NCI-H510A (cell line): ENCODE measurements around the gene NFE2L3.
"Not testable (repeated sequence)": the region's sequence is repeated elsewhere in the genome, so short reads cannot be mapped to it uniquely, and the experiment has no call there.

Experiments
- DNase-seq: peaks from one replicate; lab custom pipeline; 2025; lab: John Stamatoyannopoulos, UW

The NFE2L3 gene

DNA sequence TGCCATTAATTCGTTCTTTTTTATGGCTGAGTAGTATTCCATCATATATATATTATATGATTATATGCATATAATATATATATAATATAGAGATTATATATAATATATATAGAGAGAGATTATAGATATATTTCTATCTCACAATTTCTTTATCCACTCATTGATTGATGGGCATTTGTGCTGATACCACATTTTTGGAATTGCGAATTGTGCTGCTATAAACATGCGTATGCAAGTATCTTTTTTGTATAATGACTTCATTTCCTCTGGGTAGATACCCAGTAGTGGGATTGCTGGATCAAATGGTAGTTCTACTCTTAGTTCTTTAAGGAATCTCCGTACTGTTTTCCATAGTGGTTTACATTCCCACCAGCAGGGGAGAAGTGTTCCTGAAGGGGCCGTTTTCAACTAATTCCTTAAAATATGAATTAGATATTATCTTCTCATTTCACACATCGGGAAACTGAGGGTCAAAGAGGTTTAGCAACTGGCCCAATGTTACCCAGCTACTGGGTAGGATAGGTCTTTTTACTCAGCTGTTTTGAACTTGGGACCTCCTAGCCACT lies 16.5 kb downstream of the NFE2L3 start:
- no peak for DNase-seq

DNA sequence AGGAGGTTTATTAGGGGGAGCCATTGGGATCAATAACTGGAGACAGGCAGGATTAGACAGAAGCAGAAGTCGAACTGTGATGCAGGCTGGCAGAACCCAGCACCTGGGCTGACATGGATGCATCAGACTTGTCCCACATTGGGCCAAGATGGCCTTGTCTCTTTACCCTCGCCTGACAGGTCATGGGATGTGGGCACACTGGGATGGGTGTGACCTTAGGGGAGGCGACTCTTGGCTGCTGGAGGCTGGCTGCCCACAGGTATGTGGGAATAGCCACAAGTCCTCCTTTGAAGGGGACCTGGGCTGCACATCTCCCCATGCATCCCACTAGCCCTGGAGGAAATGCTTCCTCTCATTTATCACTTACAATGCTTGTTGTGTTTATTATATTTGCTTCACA lies 17.3 kb downstream of the NFE2L3 start:
- DNase-seq = no peak

DNA sequence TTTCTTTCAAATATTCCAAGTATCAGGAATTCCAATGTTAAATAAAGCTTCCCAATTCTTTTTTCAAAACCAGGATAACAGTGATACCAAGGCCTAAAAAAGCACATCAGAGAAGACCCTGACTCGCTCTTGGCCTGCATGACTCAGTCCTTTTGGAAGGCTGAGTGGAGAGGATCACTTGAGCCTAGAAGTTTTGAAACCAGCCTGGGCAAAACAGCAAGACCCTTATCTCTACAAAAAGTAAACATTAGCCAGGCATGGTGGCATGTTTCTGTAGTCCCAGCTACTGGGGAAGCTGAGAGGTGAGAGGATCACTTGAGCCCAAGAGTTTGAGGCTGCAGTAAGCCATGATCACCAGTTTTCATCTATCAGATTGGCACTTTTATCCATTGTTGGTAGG lies 18.7 kb downstream of the NFE2L3 start:
- no peak for DNase-seq

DNA sequence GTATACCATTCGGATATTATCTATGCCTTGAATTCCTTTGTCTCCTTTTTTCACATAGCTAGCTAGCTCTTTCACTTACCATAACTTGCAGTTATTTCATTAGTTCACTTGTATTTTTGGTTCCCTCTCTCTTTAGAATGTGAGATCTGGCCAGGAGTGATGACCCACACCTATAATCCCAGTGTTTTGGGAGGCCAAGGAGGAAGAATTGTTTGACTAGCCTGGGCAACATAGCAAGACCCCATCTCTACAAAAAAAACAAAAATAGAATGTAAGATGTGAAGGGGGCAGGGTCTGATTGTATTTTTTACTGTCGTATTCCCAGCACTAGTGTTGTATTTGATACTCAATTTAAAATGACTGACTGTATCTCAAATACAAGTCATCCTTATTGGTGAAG lies 19.6 kb downstream of the NFE2L3 start:
- DNase-seq = no peak

DNA sequence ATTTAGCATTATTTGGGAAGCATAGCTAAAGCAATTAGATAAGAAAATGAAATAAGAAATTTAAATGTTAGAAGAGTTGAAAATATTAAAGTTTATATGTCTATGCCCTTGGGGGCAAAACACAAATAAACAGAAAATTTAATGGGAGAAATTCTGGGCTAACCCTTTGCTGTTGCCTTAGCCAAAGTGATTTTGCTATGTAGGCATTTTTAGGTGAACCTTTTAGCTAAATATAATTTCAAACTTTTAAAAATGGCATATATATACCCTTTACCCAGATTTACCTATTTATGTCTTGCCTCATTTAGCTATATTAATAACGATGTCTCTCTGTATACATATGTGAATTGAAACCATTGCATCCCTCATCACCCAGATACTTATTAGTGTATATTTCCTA lies 20.1 kb downstream of the NFE2L3 start:
- no peak for DNase-seq

DNA sequence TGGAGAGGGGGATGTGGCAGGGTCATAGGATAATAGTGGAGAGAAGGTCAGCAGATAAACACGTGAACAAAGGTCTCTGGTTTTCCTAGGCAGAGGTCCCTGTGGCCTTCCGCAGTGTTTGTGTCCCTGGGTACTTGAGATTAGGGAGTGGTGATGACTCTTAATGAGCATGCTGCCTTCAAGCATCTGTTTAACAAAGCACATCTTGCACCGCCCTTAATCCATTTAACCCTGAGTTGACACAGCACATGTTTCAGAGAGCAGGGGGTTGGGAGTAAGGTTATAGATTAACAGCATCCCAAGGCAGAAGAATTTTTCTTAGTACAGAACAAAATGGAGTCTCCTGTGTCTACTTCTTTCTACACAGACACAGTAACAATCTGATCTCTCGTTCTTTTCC lies 23.9 kb downstream of the NFE2L3 start:
- not testable (repeated sequence) for DNase-seq

DNA sequence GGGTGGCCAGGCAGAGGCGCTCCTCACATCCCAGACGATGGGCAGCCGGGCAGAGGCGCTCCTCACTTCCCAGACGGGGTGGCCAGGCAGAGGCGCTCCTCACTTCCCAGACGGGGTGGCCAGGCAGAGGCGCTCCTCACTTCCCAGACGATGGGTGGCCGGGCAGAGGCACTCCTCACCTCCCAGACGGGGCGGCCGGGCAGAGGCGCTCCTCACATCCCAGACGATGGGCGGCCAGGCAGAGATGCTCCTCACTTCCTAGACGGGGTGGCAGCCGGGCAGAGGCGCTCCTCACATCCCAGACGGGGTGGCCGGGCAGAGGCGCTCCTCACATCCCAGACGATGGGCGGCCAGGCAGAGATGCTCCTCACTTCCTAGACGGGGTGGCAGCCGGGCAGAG lies 24.7 kb downstream of the NFE2L3 start:
- DNase-seq = not testable (repeated sequence)

DNA sequence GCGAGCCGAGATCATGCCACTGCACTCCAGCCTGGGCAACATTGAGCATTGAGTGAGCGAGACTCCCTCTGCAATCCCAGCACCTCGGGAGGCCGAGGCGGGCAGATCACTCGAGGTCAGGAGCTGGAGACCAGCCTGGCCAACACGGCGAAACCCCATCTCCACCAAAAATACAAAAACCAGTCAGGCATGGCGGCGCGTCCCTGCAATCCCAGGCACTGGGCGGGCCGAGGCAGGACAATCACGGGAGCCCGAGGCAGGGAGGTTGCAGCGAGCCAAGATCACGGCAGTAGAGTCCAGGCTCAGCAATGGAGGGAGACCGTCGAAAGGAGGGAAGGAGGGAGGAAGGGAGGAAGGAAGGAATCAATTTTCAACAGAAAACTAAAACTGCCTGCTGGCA lies 25.3 kb downstream of the NFE2L3 start:
- not testable (repeated sequence) for DNase-seq

DNA sequence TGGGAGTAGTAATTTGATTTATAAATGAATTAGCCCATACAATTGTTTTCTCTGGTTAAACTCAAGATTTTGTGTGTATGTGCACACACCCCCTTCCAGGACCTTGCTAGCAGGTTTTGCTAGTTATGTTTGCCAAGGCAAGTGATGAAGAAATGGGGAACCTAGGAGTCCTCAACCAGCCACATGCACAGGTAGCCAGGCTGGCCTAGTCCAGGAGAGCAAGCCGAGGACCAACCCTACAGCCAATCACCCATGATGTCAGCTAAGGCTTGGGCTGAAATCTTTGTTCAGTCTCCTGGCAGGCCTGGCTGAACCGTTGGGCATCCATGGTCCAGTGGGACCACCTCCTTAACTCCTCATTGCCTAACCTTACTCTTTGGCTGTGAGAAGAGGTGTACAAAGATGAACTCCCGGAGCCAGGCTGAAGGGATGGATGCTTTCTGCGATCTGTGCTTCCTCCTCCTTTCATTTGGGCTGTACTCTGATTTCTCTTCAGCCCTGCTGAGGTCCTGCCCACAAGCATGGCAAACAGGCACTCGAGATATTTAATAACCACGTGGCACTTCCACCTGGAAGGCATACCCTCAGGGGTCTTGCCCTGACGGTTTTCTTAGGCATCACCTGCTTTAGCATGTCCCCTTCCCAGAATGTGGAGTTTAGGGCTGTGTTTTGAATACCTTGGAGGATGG lies 26.4 kb downstream of the NFE2L3 start:
- DNase-seq = no peak

DNA sequence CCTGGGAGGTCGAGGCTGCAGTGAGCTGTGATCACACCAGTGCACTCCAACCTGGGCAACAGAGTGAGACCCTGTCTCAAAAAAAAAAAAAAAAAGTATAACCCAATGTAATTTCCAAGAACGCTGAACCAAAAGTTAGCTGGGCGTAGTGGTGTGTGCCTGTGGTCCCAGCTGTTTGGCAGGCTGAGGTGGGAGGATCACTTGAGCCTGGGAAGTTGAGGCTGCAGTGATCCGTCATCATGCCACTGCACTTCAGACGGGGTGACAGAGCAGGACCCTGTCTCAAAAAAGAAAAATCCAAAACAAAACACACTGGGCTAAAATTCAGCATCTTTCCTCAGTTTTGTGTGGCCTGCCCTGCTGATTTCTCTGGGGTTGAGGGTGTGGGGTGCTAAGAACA lies 27.4 kb downstream of the NFE2L3 start:
- no peak for DNase-seq

DNA sequence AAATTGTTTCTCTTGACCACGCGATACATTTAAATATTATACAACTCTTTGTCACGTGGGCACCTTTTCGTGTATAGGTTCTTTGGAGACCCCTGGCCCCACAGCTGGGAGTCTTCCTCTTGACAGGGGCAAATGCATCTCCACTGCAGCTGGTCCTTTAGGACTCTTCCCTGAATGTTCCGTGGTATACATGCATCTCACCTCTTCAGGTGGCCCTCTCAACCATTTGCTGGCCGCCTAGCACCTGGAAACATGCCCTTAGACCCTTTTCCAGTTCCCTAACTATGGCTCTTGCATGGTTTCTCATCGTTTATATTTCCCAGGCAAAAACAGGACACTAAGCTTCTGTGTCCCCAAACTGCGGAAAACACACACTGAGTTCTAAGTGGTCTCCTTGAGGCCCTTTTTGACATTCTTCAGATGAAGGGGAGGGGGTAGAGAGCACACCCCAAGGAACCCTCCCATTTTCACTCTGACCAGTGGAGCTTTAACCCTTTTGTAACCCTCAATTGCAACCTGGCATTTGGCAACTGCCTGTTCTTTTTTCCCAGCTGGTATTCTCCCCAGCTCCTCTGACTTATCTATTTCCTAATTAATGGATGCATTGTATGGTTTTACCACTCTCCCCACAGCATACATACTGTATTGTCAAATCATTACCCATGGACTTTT lies 28.0 kb downstream of the NFE2L3 start:
- no peak for DNase-seq

DNA sequence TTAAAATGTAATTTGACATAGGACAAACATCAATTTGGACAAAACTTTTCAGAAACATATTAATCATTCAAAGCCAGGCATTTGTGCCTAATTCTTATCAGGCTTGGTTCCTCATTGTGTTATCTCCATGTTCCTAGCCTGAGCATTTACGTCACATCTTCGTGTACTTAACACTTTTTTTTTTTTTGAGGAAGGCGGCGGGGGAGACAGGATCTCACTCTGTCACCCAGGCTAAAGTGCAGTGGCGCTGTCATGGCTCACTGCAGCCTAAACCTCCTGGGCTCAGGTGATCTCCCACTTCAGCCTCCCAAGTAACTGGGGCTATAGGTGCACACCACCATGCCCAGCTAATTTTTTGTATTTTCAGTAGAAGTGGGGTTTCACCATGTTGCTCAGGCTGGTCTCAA lies 28.8 kb downstream of the NFE2L3 start:
- DNase-seq = no peak

DNA sequence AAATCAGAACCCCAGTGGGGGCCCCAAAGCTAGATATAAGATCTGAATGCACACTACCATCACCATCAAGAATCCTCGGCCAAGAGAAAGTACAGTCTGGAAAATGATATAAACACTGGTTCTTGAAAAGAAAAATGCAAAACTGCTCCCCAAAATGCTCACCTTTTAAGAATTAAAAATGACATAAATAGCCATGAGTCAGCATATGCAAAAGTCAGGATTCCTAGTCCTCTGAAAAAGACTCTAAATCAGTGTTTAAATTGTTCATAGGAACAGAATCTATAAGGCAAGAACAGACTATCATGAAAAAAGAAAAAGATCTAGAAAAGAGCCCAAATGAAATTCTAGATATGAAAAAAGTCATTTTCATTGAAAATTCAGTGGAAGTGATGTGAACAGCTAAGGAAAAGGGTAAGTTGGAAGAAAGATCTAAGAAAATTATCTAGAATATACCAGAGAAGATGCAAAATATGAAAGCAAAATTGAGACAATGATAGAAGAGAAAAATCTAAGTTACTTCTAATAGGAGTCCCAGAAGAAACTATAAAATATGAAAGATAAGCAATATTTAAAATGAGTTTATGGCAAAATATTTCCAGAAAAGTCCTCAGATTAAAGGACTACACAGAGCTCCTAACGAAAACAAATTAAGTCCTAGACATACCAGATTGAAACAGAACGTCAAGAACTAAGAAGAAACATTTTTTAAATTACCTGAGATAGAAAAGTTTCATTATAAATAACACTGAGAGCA lies 29.7 kb downstream of the NFE2L3 start:
- no peak for DNase-seq

DNA sequence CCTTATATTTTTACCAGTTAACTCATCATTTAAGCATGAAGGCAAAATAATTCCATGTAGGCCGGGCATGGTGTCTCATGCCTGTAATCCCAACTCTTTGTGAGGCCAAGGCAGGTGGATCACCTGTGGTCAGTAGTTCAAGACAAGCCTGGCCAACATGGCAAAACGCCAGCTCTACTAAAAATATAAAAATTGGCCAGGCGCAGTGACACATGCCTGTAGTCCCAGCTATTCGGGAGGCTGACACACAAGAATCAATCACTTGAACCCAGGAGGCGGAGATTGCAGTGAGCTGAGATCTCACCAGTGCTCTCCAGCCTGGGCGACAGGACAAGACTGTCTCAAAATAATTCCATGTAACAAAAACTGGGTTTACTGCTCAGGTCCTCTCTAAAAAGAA lies 30.3 kb downstream of the NFE2L3 start:
- DNase-seq = no peak

DNA sequence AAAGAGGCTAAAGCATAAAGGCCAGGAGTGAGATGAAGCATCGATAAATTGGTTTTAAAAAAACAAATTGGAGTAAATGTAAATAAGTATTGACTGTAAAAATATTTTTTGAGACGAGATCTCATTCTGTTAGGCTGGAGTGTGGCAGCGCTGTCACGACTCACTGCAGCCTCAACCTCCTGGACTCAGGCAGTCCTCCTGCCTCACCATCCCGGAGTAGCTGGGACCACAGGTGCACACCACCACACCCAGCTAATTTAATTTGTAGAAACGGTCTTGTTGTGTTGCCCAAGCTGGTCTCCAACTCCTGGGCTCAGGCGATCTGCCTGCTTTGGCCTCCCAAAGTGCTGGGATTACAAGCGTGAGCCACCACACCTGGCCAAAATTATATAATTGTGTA lies 30.7 kb downstream of the NFE2L3 start:
- no peak for DNase-seq

DNA sequence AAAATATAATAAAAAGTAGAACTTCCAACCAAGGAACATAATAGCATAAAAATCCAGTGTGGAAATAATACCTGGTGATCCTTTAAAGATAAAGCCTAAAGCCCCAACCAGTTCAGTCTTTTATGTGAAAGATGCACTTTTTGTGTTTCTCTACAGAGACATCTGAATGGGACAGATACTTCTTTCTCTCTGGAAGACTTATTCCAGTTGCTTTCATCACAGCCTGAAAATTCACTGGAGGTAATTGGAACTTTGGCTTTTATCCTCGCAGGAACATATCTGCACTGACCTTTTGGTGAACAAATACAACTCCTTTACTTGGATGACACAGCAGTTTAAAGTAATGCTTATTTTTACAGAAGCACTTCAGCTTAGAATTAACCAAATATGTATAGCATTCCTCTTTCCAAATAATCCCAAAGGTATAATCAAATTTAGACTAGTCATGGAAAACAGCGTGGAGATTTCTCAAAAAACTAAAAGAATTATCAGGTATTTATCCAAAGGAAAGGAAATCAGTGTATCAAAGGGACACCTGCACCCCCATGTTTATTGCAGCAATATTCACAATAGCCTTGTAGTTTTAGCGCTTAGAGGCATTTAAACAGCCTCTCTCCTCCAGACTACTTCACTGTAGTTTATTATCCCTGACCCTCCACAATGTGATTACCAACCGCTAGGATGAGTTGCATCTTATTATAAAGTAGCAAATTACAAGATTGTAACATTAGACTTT lies 31.7 kb downstream of the NFE2L3 start:
- DNase-seq = no peak

DNA sequence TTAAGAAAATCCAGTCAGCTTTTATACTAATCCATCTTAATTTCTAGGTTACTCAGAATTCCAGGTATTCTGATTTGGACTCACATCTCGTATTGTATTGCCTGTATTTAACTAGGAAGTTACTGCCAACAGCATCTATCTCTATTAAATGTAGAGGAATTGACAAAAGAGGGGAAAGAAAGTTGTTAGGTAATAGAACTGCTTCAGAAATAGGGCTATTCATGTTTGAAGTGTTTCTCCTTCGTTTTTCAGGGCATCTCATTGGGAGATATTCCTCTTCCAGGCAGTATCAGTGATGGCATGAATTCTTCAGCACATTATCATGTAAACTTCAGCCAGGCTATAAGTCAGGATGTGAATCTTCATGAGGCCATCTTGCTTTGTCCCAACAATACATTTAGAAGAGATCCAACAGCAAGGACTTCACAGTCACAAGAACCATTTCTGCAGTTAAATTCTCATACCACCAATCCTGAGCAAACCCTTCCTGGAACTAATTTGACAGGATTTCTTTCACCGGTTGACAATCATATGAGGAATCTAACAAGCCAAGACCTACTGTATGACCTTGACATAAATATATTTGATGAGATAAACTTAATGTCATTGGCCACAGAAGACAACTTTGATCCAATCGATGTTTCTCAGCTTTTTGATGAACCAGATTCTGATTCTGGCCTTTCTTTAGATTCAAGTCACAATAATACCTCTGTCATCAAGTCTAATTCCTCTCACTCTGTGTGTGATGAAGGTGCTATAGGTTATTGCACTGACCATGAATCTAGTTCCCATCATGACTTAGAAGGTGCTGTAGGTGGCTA lies 32.5 kb downstream of the NFE2L3 start:
- DNase-seq = not testable (repeated sequence)

DNA sequence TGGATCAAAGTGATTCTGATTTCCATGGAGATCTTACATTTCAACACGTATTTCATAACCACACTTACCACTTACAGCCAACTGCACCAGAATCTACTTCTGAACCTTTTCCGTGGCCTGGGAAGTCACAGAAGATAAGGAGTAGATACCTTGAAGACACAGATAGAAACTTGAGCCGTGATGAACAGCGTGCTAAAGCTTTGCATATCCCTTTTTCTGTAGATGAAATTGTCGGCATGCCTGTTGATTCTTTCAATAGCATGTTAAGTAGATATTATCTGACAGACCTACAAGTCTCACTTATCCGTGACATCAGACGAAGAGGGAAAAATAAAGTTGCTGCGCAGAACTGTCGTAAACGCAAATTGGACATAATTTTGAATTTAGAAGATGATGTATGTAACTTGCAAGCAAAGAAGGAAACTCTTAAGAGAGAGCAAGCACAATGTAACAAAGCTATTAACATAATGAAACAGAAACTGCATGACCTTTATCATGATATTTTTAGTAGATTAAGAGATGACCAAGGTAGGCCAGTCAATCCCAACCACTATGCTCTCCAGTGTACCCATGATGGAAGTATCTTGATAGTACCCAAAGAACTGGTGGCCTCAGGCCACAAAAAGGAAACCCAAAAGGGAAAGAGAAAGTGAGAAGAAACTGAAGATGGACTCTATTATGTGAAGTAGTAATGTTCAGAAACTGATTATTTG lies 33.3 kb downstream of the NFE2L3 start:
- DNase-seq = no peak

DNA sequence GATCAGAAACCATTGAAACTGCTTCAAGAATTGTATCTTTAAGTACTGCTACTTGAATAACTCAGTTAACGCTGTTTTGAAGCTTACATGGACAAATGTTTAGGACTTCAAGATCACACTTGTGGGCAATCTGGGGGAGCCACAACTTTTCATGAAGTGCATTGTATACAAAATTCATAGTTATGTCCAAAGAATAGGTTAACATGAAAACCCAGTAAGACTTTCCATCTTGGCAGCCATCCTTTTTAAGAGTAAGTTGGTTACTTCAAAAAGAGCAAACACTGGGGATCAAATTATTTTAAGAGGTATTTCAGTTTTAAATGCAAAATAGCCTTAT lies 33.8 kb downstream of the NFE2L3 start:
- DNase-seq = no peak

DNA sequence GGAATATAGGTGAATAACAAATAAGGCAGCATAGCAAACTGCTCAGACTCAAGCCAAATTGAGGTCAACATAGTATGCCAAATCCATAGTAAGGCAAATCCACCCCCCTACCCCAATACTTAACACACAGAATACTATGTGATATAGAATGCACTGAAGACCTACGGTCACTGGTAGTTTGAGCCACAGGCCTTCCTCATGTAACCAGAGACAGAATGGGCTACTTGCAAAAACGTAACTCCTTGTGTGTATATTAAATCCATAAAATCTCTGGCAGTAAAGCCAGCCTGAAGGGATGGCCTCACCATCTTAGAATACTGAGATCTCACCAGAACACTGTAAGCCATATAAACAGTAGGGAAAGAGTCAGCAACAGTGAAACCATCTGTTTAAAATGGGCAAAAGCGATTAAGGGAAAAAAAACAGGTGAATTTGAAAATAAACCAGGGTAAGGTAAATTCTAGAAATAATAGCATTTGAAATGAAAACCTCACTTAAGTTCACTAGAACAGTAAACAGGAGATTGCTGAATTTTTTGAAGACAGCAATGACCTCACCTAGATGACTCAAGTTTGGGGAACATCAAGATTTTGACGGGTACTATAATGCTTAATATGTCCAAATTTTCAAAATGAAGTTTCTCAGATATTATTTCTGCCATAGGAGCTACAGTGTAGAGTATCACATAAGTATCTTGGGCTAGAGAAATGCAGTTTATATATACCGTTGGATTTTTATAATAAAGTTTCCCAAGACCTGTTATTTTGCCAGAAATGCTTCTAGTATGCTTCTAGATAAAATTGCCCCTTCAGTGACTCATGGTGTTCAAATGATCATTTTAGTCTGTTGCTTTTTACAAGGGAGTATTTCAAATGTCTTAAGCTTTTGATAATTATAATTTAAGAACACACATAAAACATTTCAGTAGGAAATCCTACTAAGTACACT lies 34.6 kb downstream of the NFE2L3 start:
- DNase-seq = no peak
